ENCODE measurements around the gene PCNX3.

The PCNX3 gene

DNA sequence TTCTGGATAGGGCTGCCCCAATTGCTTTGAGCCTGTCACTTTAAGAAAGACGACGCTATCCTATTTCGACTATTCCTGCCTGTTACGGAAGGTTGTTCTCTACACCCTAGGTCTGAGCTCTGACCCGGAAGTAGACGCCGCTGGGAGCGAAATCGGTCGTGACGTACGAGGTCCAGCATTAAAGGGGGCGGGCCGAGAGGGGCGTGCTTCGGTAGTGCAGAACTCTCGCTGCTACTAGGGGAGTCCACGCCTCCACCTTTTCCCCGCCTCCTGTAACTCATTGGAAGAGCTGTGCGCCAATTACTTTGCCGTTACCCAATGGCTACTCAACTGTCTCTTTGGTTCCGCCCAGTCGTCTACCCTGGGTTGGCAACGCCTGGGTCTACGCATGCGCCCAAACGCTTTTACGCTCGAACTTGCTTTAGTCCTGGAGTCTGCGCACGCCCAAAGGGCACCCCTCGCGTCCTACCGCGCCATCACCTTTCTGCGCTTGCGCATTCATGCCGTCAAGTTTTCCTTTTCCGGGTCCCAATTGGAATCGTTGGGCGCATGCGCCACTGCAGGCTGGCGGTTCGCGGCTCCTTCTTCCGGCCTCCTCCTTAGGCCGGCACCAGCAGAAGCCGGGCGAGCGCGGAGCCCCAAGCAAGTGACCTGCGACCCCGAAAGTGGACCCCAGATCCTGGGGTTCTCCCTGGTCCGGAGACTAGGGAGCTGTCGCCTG lies at the start of gene PCNX3:
TSS of gene PCNX3 (plus strand) at position 548 of the 721 bp plus-strand sequence. CDS start 536 bp downstream, outside the sequence.
- Mint-ChIP-seq H3K4me1 (ENCODE audit: low read depth) (peaks cover 49% of the 10 kb centered on the region), H3K27me3 (no peaks in the 10 kb centered on the region), H3K4me3 (peak within 1 kb of the TSS; percentile 97), H3K36me3 (ENCODE audit: low read depth) (peaks cover 41% of the 10 kb centered on the region), H3K27ac (peak within 1 kb of the TSS; percentile 96), H3K9me3 (no peaks in the 10 kb centered on the region)

DNA sequence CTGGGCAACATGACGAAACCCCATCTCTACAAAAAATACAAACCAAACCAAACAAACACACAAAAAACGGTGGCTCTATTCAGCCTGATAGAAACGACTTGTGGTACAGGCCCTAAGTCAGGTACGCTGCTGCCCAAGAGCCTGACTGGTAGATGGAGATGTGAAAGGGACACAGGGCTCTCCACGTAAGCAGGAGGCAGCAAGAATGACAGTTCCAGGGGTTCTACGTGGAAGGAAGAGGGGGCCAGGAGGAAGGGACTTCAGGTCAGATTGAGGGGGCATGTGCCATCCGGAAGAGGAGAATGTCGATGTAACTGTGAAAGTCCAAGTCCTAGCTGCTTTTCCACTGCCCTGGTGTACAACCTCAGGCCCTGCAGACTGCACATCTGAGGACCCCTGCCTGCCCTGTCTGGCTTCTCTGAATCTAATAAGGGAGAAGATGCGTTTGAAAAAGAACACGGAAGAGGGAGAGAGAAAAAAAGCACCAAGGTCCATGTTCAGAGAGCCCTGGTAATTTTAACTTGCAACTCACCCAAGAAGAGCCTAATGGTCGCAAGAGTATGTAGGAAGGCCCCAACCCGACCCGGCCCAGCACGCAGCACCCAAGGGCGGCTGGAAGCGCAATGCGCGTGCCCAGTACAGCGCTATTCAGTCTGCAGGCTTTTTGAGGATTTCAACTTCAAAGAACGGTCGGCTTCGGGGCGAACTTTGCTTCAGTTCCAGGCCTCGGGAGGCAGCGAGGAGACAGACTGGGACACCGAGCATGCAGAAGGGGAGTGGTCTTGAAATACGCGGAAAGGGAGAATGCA lies 46.2 kb upstream of the PCNX3 start:
- no peaks in the 10 kb centered on the region for H3K9me3 Mint-ChIP-seq

GRCh38 chr11:65569973-65570918 lies 45.3 kb upstream of the PCNX3 start, which contains the start of gene ZNRD2:
TSS of gene ZNRD2 (plus strand) at chr11:65570477. CDS start at chr11:65570492, 15 bp downstream.
- H3K27me3 Mint-ChIP-seq: no peaks in the 10 kb centered on the region
- peak within 1 kb of the TSS; percentile 96 for H3K27ac Mint-ChIP-seq
- peak within 1 kb of the TSS; percentile 92 for H3K4me3 Mint-ChIP-seq
- H3K36me3 Mint-ChIP-seq (ENCODE audit: low read depth): peaks cover 22% of the 10 kb centered on the region
- H3K9me3 Mint-ChIP-seq: no peaks in the 10 kb centered on the region
- H3K4me1 Mint-ChIP-seq (ENCODE audit: low read depth): peaks cover 72% of the 10 kb centered on the region

More for the DNA sequence above, 46.2 kb upstream of the PCNX3 start:
- Mint-ChIP-seq H3K36me3 (ENCODE audit: low read depth) (peaks cover 22% of the 10 kb centered on the region), H3K4me3 (peak overlapping the region; percentile 92), H3K4me1 (ENCODE audit: low read depth) (peaks cover 70% of the 10 kb centered on the region), H3K27me3 (no peaks in the 10 kb centered on the region), H3K27ac (peak overlapping the region; percentile 96)

GRCh38 chr11:65571420-65571819 lies 44.2 kb upstream of the PCNX3 start:
- H3K27ac Mint-ChIP-seq: peak overlapping the region; percentile 94
- H3K4me1 Mint-ChIP-seq (ENCODE audit: low read depth): peaks cover 64% of the 10 kb centered on the region
- H3K27me3 Mint-ChIP-seq: no peaks in the 10 kb centered on the region
- H3K36me3 Mint-ChIP-seq (ENCODE audit: low read depth): peaks cover 22% of the 10 kb centered on the region
- no peaks in the 10 kb centered on the region for H3K9me3 Mint-ChIP-seq
- peak overlapping the region; percentile 92 for H3K4me3 Mint-ChIP-seq

DNA sequence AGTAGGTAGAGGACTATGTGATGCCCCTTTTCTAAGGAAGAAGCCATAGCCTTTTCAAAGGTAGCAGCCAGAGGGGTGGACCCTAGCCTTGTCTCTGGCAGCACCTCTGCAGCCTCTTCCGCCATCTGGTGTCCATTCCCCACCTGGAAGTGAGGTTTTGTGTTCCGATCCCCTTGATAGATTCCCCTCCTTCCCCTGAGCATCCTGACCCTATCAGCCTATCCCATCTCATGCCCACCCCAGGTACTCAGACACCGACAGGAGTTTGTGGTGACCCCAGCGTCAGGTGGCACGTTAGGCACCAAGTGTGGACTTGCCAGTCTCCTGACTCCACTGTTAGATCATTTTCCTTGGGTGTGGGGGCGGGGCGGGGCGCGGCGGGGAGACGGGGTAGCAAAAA lies 43.6 kb upstream of the PCNX3 start:
- Mint-ChIP-seq H3K4me1 (ENCODE audit: low read depth) (peaks cover 64% of the 10 kb centered on the region), H3K9me3 (no peaks in the 10 kb centered on the region), H3K4me3 (peak overlapping the region; percentile 92), H3K36me3 (ENCODE audit: low read depth) (peaks cover 22% of the 10 kb centered on the region), H3K27ac (peak overlapping the region; percentile 94), H3K27me3 (no peaks in the 10 kb centered on the region)

DNA sequence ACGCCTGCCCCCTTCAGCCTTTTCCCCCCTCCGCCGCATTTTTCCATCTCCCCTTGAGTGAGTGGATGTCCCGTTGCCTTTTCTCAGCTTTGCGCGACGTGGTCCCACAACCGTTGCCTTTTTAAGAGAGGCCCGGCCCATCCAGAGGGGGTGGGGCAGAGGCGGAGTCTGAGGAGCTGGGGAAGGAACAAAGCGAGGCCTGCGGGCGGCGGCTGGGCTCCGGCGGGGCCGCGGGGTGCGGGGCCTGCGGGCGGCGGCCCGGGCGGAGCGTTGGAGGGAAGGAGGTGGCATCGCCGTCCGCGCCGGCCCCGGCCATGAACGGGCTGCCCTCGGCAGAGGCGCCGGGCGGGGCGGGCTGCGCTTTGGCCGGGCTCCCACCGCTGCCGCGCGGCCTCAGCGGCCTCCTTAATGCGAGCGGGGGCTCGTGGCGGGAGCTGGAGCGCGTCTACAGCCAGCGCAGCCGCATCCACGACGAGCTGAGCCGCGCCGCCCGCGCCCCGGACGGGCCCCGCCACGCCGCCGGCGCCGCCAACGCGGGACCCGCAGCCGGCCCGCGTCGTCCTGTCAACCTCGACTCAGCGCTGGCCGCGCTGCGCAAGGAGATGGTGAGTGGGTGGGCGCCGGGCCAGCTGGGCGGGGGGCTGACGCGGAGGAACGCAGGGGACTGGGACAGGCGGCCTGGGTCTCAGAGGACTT lies 43.1 kb upstream of the PCNX3 start, which contains the start of gene FAM89B:
TSS of gene FAM89B (plus strand) at position 183 of the 696 bp plus-strand sequence. CDS start at position 315, 132 bp downstream.
- H3K27ac Mint-ChIP-seq: peak within 1 kb of the TSS; percentile 94
- H3K36me3 Mint-ChIP-seq (ENCODE audit: low read depth): peaks cover 22% of the 10 kb centered on the region
- peak within 1 kb of the TSS; percentile 92 for H3K4me3 Mint-ChIP-seq
- H3K27me3 Mint-ChIP-seq: no peaks in the 10 kb centered on the region
- peaks cover 62% of the 10 kb centered on the region for H3K4me1 Mint-ChIP-seq (ENCODE audit: low read depth)
- H3K9me3 Mint-ChIP-seq: no peaks in the 10 kb centered on the region

DNA sequence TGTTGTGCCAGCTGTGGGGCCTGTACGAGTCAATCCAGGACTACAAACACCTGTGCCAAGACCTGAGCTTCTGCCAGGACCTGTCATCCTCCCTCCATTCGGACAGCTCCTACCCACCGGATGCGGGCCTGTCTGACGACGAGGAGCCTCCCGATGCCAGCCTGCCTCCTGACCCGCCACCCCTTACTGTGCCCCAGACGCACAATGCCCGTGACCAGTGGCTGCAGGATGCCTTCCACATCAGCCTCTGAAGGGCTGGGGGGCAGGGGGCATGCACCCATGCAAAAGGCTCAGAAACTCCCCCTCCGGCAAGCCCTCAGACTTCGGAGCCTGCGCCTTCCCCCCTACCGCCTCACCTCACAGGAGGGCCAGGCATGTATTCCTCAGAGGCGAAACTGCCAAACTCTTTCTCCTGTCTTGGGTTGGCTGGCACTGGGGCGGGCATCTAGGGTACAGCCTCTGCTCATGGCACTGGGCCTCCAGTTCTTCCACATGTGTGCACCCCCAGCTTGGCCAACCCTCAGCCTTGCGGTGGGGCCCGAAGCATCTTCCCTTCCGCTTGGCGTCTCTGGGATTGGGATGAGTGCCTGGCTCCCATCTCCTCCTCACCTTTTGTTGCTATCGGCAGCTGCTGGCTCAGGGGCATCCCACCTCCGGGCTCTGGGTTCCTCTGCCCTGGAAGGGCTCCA lies 42.0 kb upstream of the PCNX3 start:
- H3K27ac Mint-ChIP-seq: peak overlapping the region; percentile 71
- H3K36me3 Mint-ChIP-seq (ENCODE audit: low read depth): peaks cover 21% of the 10 kb centered on the region
- H3K4me1 Mint-ChIP-seq (ENCODE audit: low read depth): peaks cover 64% of the 10 kb centered on the region
- H3K9me3 Mint-ChIP-seq: no peaks in the 10 kb centered on the region
- H3K27me3 Mint-ChIP-seq: no peaks in the 10 kb centered on the region
- H3K4me3 Mint-ChIP-seq: peak overlapping the region; percentile 82

DNA sequence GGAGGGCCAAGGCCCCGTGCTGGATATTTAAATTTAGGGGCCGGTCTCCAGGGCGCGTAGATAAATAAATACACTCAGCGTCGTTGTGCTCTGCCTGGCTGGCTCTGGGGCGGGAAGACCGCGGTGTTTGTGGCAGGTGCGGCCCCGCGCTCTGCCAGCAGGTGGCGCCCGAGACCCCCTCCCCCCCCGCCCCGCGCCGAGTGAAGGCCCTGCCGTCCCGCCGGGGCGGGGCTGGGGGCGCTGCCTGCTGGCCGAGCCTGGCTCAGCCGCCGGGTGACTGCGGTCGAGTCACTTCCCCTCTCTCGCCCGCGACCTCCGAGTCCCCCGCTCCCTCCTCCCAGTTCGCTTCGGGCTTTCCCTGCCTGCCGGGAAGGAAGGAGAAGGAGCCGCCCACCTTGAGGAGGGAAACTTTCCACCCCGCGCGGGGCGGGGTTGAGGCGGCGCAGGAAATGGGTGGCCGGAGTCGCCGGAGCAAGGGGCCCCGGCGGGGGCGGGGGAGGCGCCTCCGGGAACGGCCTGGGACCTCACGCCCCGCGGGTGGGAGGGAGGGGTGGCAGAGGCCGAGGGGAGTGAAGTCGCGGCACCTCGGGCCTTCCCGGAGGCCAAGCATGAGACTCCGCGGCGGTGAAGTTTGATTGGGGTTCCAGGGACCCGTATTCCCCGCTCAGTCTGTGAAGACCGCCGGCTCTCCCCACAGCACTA lies 41.3 kb upstream of the PCNX3 start:
- peak overlapping the region; percentile 85 for H3K4me3 Mint-ChIP-seq
- H3K36me3 Mint-ChIP-seq (ENCODE audit: low read depth): peaks cover 23% of the 10 kb centered on the region
- no peaks in the 10 kb centered on the region for H3K9me3 Mint-ChIP-seq
- H3K27me3 Mint-ChIP-seq: no peaks in the 10 kb centered on the region
- peak overlapping the region; percentile 91 for H3K27ac Mint-ChIP-seq
- H3K4me1 Mint-ChIP-seq (ENCODE audit: low read depth): peaks cover 60% of the 10 kb centered on the region

DNA sequence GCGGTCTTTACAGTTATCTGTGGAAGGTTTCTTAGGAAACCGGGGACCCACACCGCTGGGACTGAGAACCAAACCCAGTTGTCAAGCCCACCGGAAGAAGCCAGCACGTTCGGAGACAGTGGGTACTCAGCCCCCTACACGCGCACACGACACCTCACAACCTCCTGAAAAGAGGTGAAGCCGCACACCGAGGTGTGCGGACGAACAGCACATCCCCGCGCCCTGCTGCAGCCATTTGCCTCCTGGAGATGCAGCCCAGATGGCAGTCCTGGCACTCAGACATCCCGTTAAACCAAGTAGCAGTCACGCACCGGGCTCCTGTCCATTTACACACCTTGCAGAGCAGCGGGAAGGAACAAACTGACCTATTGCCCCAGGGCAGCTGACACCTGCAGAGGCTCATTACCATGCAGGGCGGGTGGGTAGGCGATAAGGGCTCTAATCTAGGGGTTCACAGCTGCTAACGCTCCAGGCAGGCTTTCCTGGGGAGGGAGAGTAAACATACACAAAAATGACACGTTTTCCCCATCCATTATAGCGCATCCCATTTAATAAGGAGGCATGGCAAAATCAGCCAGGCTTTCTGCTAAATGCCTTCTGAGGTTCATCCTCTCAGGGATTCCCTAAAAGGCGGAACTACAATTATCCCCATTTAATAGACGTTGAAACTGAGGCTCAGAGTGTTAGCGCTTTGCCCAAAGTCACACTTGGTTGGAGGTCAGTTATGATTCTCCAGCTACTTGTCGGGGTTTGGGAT lies 40.6 kb upstream of the PCNX3 start:
- Mint-ChIP-seq H3K36me3 (ENCODE audit: low read depth) (peaks cover 30% of the 10 kb centered on the region), H3K4me3 (peak overlapping the region; percentile 85), H3K27me3 (no peaks in the 10 kb centered on the region), H3K4me1 (ENCODE audit: low read depth) (peaks cover 60% of the 10 kb centered on the region), H3K27ac (peak overlapping the region; percentile 91), H3K9me3 (no peaks in the 10 kb centered on the region)

GRCh38 chr11:65575568-65576231 lies 39.9 kb upstream of the PCNX3 start, which contains the start of gene EHBP1L1:
TSS of gene EHBP1L1 (plus strand) at chr11:65576053. CDS start at chr11:65576303, 250 bp downstream.
- H3K36me3 Mint-ChIP-seq (ENCODE audit: low read depth): peaks cover 31% of the 10 kb centered on the region

DNA sequence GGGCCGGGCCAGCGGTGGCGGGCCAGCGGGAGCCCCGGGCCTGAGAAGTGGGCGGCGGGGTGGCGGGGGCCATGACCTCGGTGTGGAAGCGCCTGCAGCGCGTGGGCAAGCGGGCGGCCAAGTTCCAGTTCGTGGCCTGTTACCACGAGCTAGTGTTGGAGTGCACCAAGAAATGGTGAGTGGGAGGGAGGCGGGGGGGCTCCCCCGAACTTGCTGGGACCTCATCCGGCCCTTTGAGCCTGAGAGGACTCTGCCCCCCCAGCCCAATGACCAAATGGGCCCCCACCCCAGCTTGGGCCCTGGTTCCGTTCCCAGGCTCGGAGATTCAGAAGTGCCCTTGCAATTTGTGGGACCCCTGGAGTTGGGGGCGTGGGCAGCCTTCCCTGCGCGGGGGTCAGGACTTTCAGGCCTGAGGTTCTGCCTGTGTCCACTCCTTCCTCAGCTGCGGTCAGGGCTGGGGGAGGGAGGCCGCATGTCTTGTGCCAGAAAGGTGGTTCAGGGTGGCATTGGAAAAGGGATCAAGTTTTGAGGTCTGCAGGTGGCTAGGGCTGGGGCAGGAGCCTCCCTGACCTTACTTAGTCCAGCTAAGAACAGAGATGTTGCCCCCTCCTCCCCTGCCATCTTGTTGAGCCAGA lies 39.2 kb upstream of the PCNX3 start:
- Mint-ChIP-seq H3K27me3 (no peaks in the 10 kb centered on the region), H3K36me3 (ENCODE audit: low read depth) (peaks cover 33% of the 10 kb centered on the region), H3K4me1 (ENCODE audit: low read depth) (peaks cover 53% of the 10 kb centered on the region), H3K4me3 (peak overlapping the region; percentile 90), H3K9me3 (no peaks in the 10 kb centered on the region), H3K27ac (peak overlapping the region; percentile 84)

More at GRCh38 chr11:65575568-65576231, 39.9 kb upstream of the PCNX3 start, which contains the start of gene EHBP1L1:
- Mint-ChIP-seq H3K4me3 (peak within 1 kb of the TSS; percentile 90), H3K9me3 (no peaks in the 10 kb centered on the region), H3K27ac (peak within 1 kb of the TSS; percentile 91), H3K4me1 (ENCODE audit: low read depth) (peaks cover 57% of the 10 kb centered on the region), H3K27me3 (no peaks in the 10 kb centered on the region)
